Transverse colon (tissue), 4 donors: Measurements from ENCODE around the gene CNTNAP2. TPM values are rescaled to one million over a fixed set of nuclear protein-coding genes. Genes with fewer than 3 reads are reported as not detected.

Experiments
- DNase-seq: peaks from one replicate; pipeline ENCODE4 v3.0.0-alpha.2; 2019
- H3K27ac ChIP-seq, 4 donors: fragments of 200-600 bp; sonication (generic); 2 replicates each; pipeline ENCODE4 v1.5.1; 2016 to 2018; ENCODE audit warnings: inconsistent platforms in 4 of 4
- H3K27me3 ChIP-seq: fragments of 200-600 bp; sonication (generic); 2 replicates; pipeline ENCODE4 v1.5.1; 2017; ENCODE audit warnings: inconsistent platforms
- H3K36me3 ChIP-seq, 4 donors: fragments of 200-600 bp; sonication (generic); 2 replicates each; pipeline ENCODE4 v1.5.1; 2017 to 2019; ENCODE audit warnings: inconsistent platforms in 4 of 4
- H3K4me1 ChIP-seq, 4 donors: fragments of 200-600 bp; sonication (generic); 2 replicates each; pipeline ENCODE4 v1.5.1; 2017 to 2020; ENCODE audit warnings: inconsistent platforms in 4 of 4
- H3K4me3 ChIP-seq, 4 donors: fragments of 200-600 bp; sonication (generic); 1 replicate in 1 of 4; 2 replicates in 3 of 4; pipeline versions ENCODE4 v1.5.1 to v1.6.1; 2017 to 2019; ENCODE audit warnings: inconsistent platforms in 4 of 4
- H3K9me3 ChIP-seq, 2 donors: fragments of 200-600 bp; sonication (generic); 2 replicates each; pipeline ENCODE4 v1.5.1; 2017 to 2019; ENCODE audit warnings: inconsistent platforms in 2 of 2
- CTCF ChIP-seq, 5 experiments: fragments of 200-600 bp in 3 of 5; fragments of 450-650 bp in 2 of 5; sonication (generic) in 3 of 5; IDR thresholded peaks; 1 replicate in 2 of 5; 2 replicates in 3 of 5; pipeline ENCODE4 v1.5.1; 2016 to 2017; ENCODE audit warnings: antibody characterized with exemption in 5 of 5, inconsistent platforms in 3 of 5, mild to moderate bottlenecking in 2 of 5, moderate library complexity in 1 of 5
- EP300 ChIP-seq: sonication (generic); formaldehyde crosslinking; IDR thresholded peaks from one replicate; pipeline ENCODE4 v1.6.1; 2017; ENCODE audit warnings: antibody characterized with exemption, low read depth
- POLR2A ChIP-seq: fragments of 450-650 bp; IDR thresholded peaks from one replicate; pipeline ENCODE4 v1.6.1; 2016; ENCODE audit warnings: antibody characterized with exemption, mild to moderate bottlenecking, moderate library complexity
- POLR2AphosphoS5 ChIP-seq, 3 donors: sonication (generic); formaldehyde crosslinking; IDR thresholded peaks; one replicate each; pipeline ENCODE4 v1.6.1; 2016; ENCODE audit warnings: antibody characterized with exemption in 3 of 3
- WGBS, 2 donors: methylation state at CpG; one replicate each; pipeline ENCODE4 v1.1.5; 2018; ENCODE audit warnings: low coverage in 1 of 2; 5-methylcytosine and 5-hydroxymethylcytosine counted together
- in situ Hi-C, 4 donors: fragments of 200-750 bp; cut with MboI; loops; one replicate each; pipeline versions ENCODE4 v1.15.0 to v1.15.1; 2017; ENCODE audit warnings: low sequenced_read_pairs in 3 of 4, low pct_ligation_motif_present in 1 of 4, low pct_unique_long_range_greater_than_20kb in 1 of 4
- intact Hi-C: fragments of 100-400 bp; cut with DNase I; formaldehyde crosslinking; loops from one replicate; pipeline ENCODE4 v1.15.1; 2023; ENCODE audit warnings: low total_unique reads
- small RNA-seq, 4 donors: library from RNA; depleted of rRNA; stranded (forward); fragments of <200 nt; gene quantifications; one replicate each; pipeline ENCODE3, GENCODE V24; 2016
- total RNA-seq, 4 donors: library from RNA; depleted of rRNA; stranded (reverse); fragments of >200 nt; gene quantifications; one replicate each; pipeline ENCODE4 v1.1.0, GENCODE V29; 2016

CNTNAP2 gene
- total RNA-seq, 4 donors from 2014 or later = 0.60 to 2.9 (median 2.4) TPM

- Histone ChIP-seq H3K4me1 (no peaks in the 10 kb centered on the region), H3K4me3 (no peak overlapping the region), H3K9me3 (no peaks in the 10 kb centered on the region), H3K27me3 (no peaks in the 10 kb centered on the region), H3K27ac (no peak overlapping the region), H3K36me3 (no peaks in the 10 kb centered on the region)
- in situ Hi-C loops (no loop called here), intact Hi-C loops (no loop called here)
- no peak for DNase-seq
- 89 to 100% methylated on average over 3 of the region's 3 CpGs for WGBS, 2 donors
- TF ChIP-seq CTCF (IDR thresholded peaks at IDR 0.05) (no peak), POLR2AphosphoS5 (IDR thresholded peaks at IDR 0.05) (no peak), POLR2A (no peak), EP300 (no peak)
These were observed 2349.5 kb downstream of the CNTNAP2 start for GRCh38 chr7:148466120-148466519.

- no peak for TF ChIP-seq POLR2A
- no peak for TF ChIP-seq EP300
- no peak for TF ChIP-seq CTCF (IDR thresholded peaks at IDR 0.05)
- TF ChIP-seq POLR2AphosphoS5 (IDR thresholded peaks at IDR 0.05) = no peak
- Histone ChIP-seq H3K27me3 (no peaks in the 10 kb centered on the region), H3K4me3 (no peak overlapping the region), H3K36me3 (no peaks in the 10 kb centered on the region), H3K27ac (no peak overlapping the region), H3K4me1 (no peaks in the 10 kb centered on the region), H3K9me3 (no peaks in the 10 kb centered on the region)
- 92 to 100% methylated on average over 4 to 7 of the region's 7 CpGs for whole genome bisulfite sequencing, 2 donors
- in situ Hi-C loops = no loop called here
- intact Hi-C loops = no loop called here
- DNase-seq = no peak
These were observed 2352.1 kb downstream of the CNTNAP2 start for GRCh38 chr7:148468700-148469098.

Small RNAs within 50 kb of the gene (small RNA-seq; reads per million reads assigned to genes)
- gene AC005518.2 (0 reads per million in 4 donors), gene MIR548F4 (0 reads per million in 4 donors), gene RANP2 (0 reads per million in 4 donors), gene RF00012 (0 reads per million in 4 donors), gene RF00019 (0 reads per million in 4 donors), gene RF02271 (0 reads per million in 4 donors), gene RN7SL456P (0 reads per million in 4 donors), gene RN7SL72P (0 reads per million in 4 donors), gene RNA5SP249 (0 reads per million in 4 donors), gene RNU6-1184P (0 reads per million in 4 donors)
